HepG2 (cell line): ENCODE data around the gene PSD. TPM values are rescaled to one million over a fixed set of nuclear protein-coding genes. Genes with fewer than 3 reads are reported as not detected.

Experiments
- AKAP8 ChIP-seq: sonication (generic); formaldehyde crosslinking; IDR thresholded peaks from 2 replicates; pipeline ENCODE4 v1.5.1; 2020; ENCODE audit warnings: mild to moderate bottlenecking, missing genetic modification reagents
- DMTF1 ChIP-seq: sonication (generic); formaldehyde crosslinking; IDR thresholded peaks from 2 replicates; pipeline ENCODE4 v1.4.0; 2020; ENCODE audit warnings: mild to moderate bottlenecking, missing genetic modification reagents
- FUBP1 ChIP-seq: sonication (generic); formaldehyde crosslinking; IDR thresholded peaks from 2 replicates; pipeline ENCODE4 v1.5.1; 2020; ENCODE audit warnings: missing genetic modification reagents, mild to moderate bottlenecking, borderline replicate concordance
- PATZ1 ChIP-seq: sonication (generic); formaldehyde crosslinking; IDR thresholded peaks from 2 replicates; pipeline ENCODE4 v1.4.0; 2020; ENCODE audit warnings: missing genetic modification reagents
- PCBP2 ChIP-seq: fragments of 200-400 bp; formaldehyde crosslinking; optimal IDR thresholded peaks from 2 replicates; pipeline ENCODE3; 2018; ENCODE audit warnings: low read length, low read depth; ENCODE audit not compliant: poor library complexity, severe bottlenecking
- ZBTB33 ChIP-seq: sonication (generic); formaldehyde crosslinking; IDR thresholded peaks from 2 replicates; pipeline ENCODE4 v1.4.0; 2020; ENCODE audit warnings: missing genetic modification reagents
- ZFP36L1 ChIP-seq: sonication (generic); formaldehyde crosslinking; IDR thresholded peaks from 2 replicates; pipeline ENCODE4 v1.8.0; 2022; ENCODE audit warnings: mild to moderate bottlenecking, missing genetic modification reagents, moderate library complexity
- ZNF33A ChIP-seq: sonication (generic); formaldehyde crosslinking; IDR thresholded peaks from 2 replicates; pipeline ENCODE4 v1.5.1; 2020; ENCODE audit warnings: missing genetic modification reagents, mild to moderate bottlenecking, moderate library complexity, borderline replicate concordance
- ZNF407 ChIP-seq: sonication (generic); formaldehyde crosslinking; IDR thresholded peaks from one replicate; pipeline ENCODE4 v1.5.1; 2020; ENCODE audit warnings: mild to moderate bottlenecking, missing genetic modification reagents; ENCODE audit errors: not compliant biosample characterization
- ZNF543 ChIP-seq: sonication (generic); formaldehyde crosslinking; IDR thresholded peaks from 2 replicates; pipeline ENCODE4 v1.4.0; 2020; ENCODE audit warnings: mild to moderate bottlenecking, missing genetic modification reagents
- polyA plus RNA-seq, 8 experiments: library from polyadenylated mRNA; depleted of rRNA in 3 of 8; stranded (reverse) in 7 of 8; unstranded in 1 of 8; fragments of >200 nt; fragmentation: Illumina TruSeq in 4 of 8; extraction: Trizol in 4 of 8; gene quantifications; 2 replicates each; pipeline versions ENCODE4 v1.2.1 to v1.2.3, GENCODE V29; 2011 to 2016; ENCODE audit warnings: low read depth in 4 of 8, missing spikeins in 1 of 8, mixed read lengths in 1 of 8; ENCODE audit not compliant: insufficient read depth in 1 of 8
- total RNA-seq, 5 experiments: library from RNA; depleted of rRNA; stranded (reverse); fragments of >200 nt; fragmentation: Illumina TruSeq; extraction: Trizol; gene quantifications; 2 replicates each; pipeline ENCODE4 v1.2.3, GENCODE V29; 2016; ENCODE audit warnings: low read depth in 1 of 5

PSD gene
- total and polyA plus RNA-seq, 2 of the 13 experiments (the other 11 are each of a cell fraction or from before 2014, with no cell fraction given), result 0.35 to 0.58 TPM

- TF ChIP-seq ZFP36L1, result peak; percentile 27; the same call in 1 of the 2 replicates
- TF ChIP-seq AKAP8 (CRISPR knock-in tag), result 0 out of 2 replicates have a peak, but pooled peaks have one; percentile 31
- no peak for TF ChIP-seq PCBP2
- peak; percentile 84 for TF ChIP-seq PATZ1
- TF ChIP-seq ZNF407 (CRISPR knock-in tag), result peak; percentile 23
- no peak for TF ChIP-seq DMTF1 (CRISPR knock-in tag)
- TF ChIP-seq ZBTB33 (CRISPR knock-in tag), result no peak; the same call in 1 of the 2 replicates
- no peak for TF ChIP-seq ZNF33A (CRISPR knock-in tag)
- no peak for TF ChIP-seq ZNF543 (CRISPR knock-in tag)
- peak; percentile 30; the same call in 1 of the 2 replicates for TF ChIP-seq FUBP1
Observed at GRCh38 chr10:102434394-102435132, 16.0 kb upstream of the PSD start (continued).
